CD14-positive monocyte (primary cell): ENCODE measurements around the gene CHRDL2. TPM values are rescaled to one million over a fixed set of nuclear protein-coding genes. Genes with fewer than 3 reads are reported as not detected.

ENCODE experiments used
- DNase-seq, 3 donors: peaks; one replicate each; pipeline ENCODE4 v3.0.0-alpha.2; 2011 to 2022
- H2AFZ ChIP-seq: 2 replicates; pipeline ENCODE4 v1.6.0; 2012; ENCODE audit warnings: mild to moderate bottlenecking, low read depth, low read length, inconsistent platforms; ENCODE audit not compliant: insufficient read depth, poor library complexity, severe bottlenecking
- H3K27ac ChIP-seq, 2 donors: 1 replicate in 1 of 2; 2 replicates in 1 of 2; pipeline ENCODE4 v1.5.1; 2012 to 2013; ENCODE audit warnings: low read length in 2 of 2, control low read depth in 1 of 2, inconsistent platforms in 1 of 2, low read depth in 1 of 2, mild to moderate bottlenecking in 1 of 2
- H3K27me3 ChIP-seq, 2 donors: one replicate each; pipeline versions ENCODE4 v1.6.0 to v1.6.1; 2011 to 2013; ENCODE audit warnings: low read length in 2 of 2; ENCODE audit not compliant: control insufficient read depth in 2 of 2, insufficient read depth in 2 of 2
- H3K36me3 ChIP-seq, 2 donors: replicated peaks in 1 of 2; 1 replicate in 1 of 2; 2 replicates in 1 of 2; pipeline versions ENCODE4 v1.5.1 to v1.6.1; 2012 to 2013; ENCODE audit warnings: low read length in 2 of 2, control low read depth in 1 of 2, inconsistent platforms in 1 of 2, mild to moderate bottlenecking in 1 of 2; ENCODE audit not compliant: insufficient read depth in 2 of 2, control insufficient read depth in 1 of 2
- H3K4me1 ChIP-seq, 2 donors: 1 replicate in 1 of 2; 2 replicates in 1 of 2; pipeline versions ENCODE4 v1.5.1 to v1.6.1; 2012 to 2013; ENCODE audit warnings: low read length in 2 of 2, control low read depth in 1 of 2, inconsistent platforms in 1 of 2, mild to moderate bottlenecking in 1 of 2, moderate library complexity in 1 of 2; ENCODE audit not compliant: insufficient read depth in 2 of 2, control insufficient read depth in 1 of 2
- H3K4me2 ChIP-seq: replicated peaks from 2 replicates; pipeline ENCODE3; 2012; ENCODE audit warnings: low read length, moderate library complexity, mild to moderate bottlenecking; ENCODE audit not compliant: poor library complexity, severe bottlenecking; ENCODE audit errors: extremely low read depth
- H3K4me3 ChIP-seq, 3 experiments: fragments of 200-600 bp in 1 of 3; sonication (generic) in 1 of 3; replicated peaks in 1 of 3; 1 replicate in 2 of 3; 2 replicates in 1 of 3; pipeline ENCODE4 v1.5.1; 2011 to 2013; ENCODE audit warnings: low read length in 3 of 3, mild to moderate bottlenecking in 3 of 3, control low read depth in 2 of 3, low read depth in 2 of 3, inconsistent platforms in 1 of 3, moderate library complexity in 1 of 3
- H3K79me2 ChIP-seq: 2 replicates; pipeline ENCODE4 v1.6.0; 2012; ENCODE audit warnings: mild to moderate bottlenecking, control low read depth, inconsistent platforms, low read length, moderate library complexity; ENCODE audit not compliant: insufficient read depth
- H3K9ac ChIP-seq: 2 replicates; pipeline ENCODE4 v1.6.0; 2017; ENCODE audit warnings: low read length, mild to moderate bottlenecking; ENCODE audit not compliant: insufficient read depth, poor library complexity, severe bottlenecking
- H3K9me3 ChIP-seq, 2 donors: replicated peaks in 1 of 2; 1 replicate in 1 of 2; 2 replicates in 1 of 2; pipeline versions ENCODE4 v1.5.1 to v1.6.1; 2012 to 2013; ENCODE audit warnings: low read length in 2 of 2, control low read depth in 1 of 2; ENCODE audit not compliant: control insufficient read depth in 1 of 2, insufficient read depth in 1 of 2
- H4K20me1 ChIP-seq: 2 replicates; pipeline ENCODE4 v1.6.0; 2012; ENCODE audit warnings: mild to moderate bottlenecking, low read length, control low read depth, moderate library complexity; ENCODE audit not compliant: insufficient read depth
- H3K27ac Mint-ChIP-seq, 7 donors: one replicate each; pipeline ENCODE4 v1.8.0; 2020; ENCODE audit warnings: mild to moderate bottlenecking in 7 of 7, mixed read lengths in 7 of 7, moderate library complexity in 6 of 7, inconsistent platforms in 2 of 7
- H3K27me3 Mint-ChIP-seq, 3 donors: one replicate each; pipeline ENCODE4 v1.8.0; 2021 to 2022; ENCODE audit warnings: low read depth in 3 of 3, mild to moderate bottlenecking in 3 of 3, mixed read lengths in 3 of 3, moderate library complexity in 3 of 3, inconsistent platforms in 1 of 3
- H3K36me3 Mint-ChIP-seq, 2 donors: one replicate each; pipeline ENCODE4 v1.8.0; 2020; ENCODE audit warnings: mixed read lengths in 2 of 2, inconsistent platforms in 1 of 2, mild to moderate bottlenecking in 1 of 2
- H3K4me1 Mint-ChIP-seq: one replicate; pipeline ENCODE4 v1.8.0; 2020; ENCODE audit warnings: mild to moderate bottlenecking, mixed read lengths
- H3K4me3 Mint-ChIP-seq, 2 donors: one replicate each; pipeline ENCODE4 v1.8.0; 2020; ENCODE audit warnings: mild to moderate bottlenecking in 2 of 2, mixed read lengths in 2 of 2, moderate library complexity in 1 of 2
- H3K9me3 Mint-ChIP-seq, 7 donors: one replicate each; pipeline ENCODE4 v1.8.0; 2020 to 2022; ENCODE audit warnings: mixed read lengths in 7 of 7, mild to moderate bottlenecking in 6 of 7, moderate library complexity in 6 of 7, inconsistent platforms in 2 of 7
- WGBS: methylation state at CpG from one replicate; pipeline ENCODE4 v1.1.5; 2013; ENCODE audit warnings: missing lambda C conversion rate; ENCODE audit not compliant: insufficient coverage; 5-methylcytosine and 5-hydroxymethylcytosine counted together
- intact Hi-C, 2 donors: fragments of 100-400 bp; cut with micrococcal nuclease; formaldehyde crosslinking; loops; one replicate each; pipeline versions ENCODE4 v1.15.0 to v1.15.1; 2023
- polyA plus RNA-seq, 3 donors: library from polyadenylated mRNA; depleted of rRNA in 1 of 3; unstranded in 2 of 3; stranded (reverse) in 1 of 3; fragments of 300-500 nt in 2 of 3; fragments of >200 nt in 1 of 3; fragmentation: Illumina TruSeq in 2 of 3; gene quantifications; 1 replicate in 2 of 3; 2 replicates in 1 of 3; pipeline ENCODE4 v1.2.3, GENCODE V29; 2012 to 2021
- TF ChIP-seq, protein P1 (sequence below): fragments of 200-600 bp; IDR thresholded peaks from one replicate; pipeline ENCODE4 v1.8.0; 2022; ENCODE audit warnings: antibody characterized with exemption, mild to moderate bottlenecking

CHRDL2 gene
- polyA plus RNA-seq, 3 donors: not detected

GRCh38 chr11:74680035-74680671 lies 51.1 kb downstream of the CHRDL2 start:
- no peak for DNase-seq
- intact Hi-C loops: no loop called here
- Histone ChIP-seq H3K79me2 (no peaks in the 10 kb centered on the region), H3K4me2 (no peak overlapping the region), H3K36me3 (no peaks in the 10 kb centered on the region), H4K20me1 (no peaks in the 10 kb centered on the region), H3K27me3 (peaks cover 6 to 19% of the 10 kb centered on the region in 2 donors), H3K4me3 (no peak overlapping the region), H3K9me3 (no peaks in the 10 kb centered on the region), H3K27ac (no peak overlapping the region), H2AFZ (no peak overlapping the region), H3K4me1 (peaks cover under 1 to 7% of the 10 kb centered on the region in 2 donors), H3K9ac (no peak overlapping the region)
- H3K27ac Mint-ChIP-seq: peak overlapping the region in 1 of 7 donors; percentile 64
- H3K27me3 Mint-ChIP-seq: peaks cover 21 to 24% (median 21%) of the 10 kb centered on the region in 3 donors
- H3K9me3 Mint-ChIP-seq: peaks cover 0 to 4% (median 0%) of the 10 kb centered on the region in 7 donors
- peaks cover 11% of the 10 kb centered on the region for H3K4me1 Mint-ChIP-seq
- H3K4me3 Mint-ChIP-seq: no peak overlapping the region
- WGBS: 100% methylated on average over 4 of the region's 9 CpGs
- TF ChIP-seq, protein P1, sequence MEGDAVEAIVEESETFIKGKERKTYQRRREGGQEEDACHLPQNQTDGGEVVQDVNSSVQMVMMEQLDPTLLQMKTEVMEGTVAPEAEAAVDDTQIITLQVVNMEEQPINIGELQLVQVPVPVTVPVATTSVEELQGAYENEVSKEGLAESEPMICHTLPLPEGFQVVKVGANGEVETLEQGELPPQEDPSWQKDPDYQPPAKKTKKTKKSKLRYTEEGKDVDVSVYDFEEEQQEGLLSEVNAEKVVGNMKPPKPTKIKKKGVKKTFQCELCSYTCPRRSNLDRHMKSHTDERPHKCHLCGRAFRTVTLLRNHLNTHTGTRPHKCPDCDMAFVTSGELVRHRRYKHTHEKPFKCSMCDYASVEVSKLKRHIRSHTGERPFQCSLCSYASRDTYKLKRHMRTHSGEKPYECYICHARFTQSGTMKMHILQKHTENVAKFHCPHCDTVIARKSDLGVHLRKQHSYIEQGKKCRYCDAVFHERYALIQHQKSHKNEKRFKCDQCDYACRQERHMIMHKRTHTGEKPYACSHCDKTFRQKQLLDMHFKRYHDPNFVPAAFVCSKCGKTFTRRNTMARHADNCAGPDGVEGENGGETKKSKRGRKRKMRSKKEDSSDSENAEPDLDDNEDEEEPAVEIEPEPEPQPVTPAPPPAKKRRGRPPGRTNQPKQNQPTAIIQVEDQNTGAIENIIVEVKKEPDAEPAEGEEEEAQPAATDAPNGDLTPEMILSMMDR: no peak
- peaks cover 0 to 2% of the 10 kb centered on the region in 2 donors for H3K36me3 Mint-ChIP-seq

- no peak overlapping the region for H3K4me3 Mint-ChIP-seq
- Histone ChIP-seq H3K4me1 (peaks cover 0 to 5% of the 10 kb centered on the region in 2 donors), H3K9ac (no peak overlapping the region), H3K36me3 (no peaks in the 10 kb centered on the region), H3K4me3 (no peak overlapping the region), H4K20me1 (no peaks in the 10 kb centered on the region), H3K9me3 (no peaks in the 10 kb centered on the region), H3K27ac (no peak overlapping the region), H3K27me3 (peaks cover 6 to 19% of the 10 kb centered on the region in 2 donors), H3K79me2 (no peaks in the 10 kb centered on the region), H2AFZ (no peak overlapping the region), H3K4me2 (no peak overlapping the region)
- peaks cover 0 to 5% (median 0%) of the 10 kb centered on the region in 7 donors for H3K9me3 Mint-ChIP-seq
- H3K4me1 Mint-ChIP-seq: peaks cover 8% of the 10 kb centered on the region
- TF ChIP-seq, protein P1: no peak
- H3K27me3 Mint-ChIP-seq: peaks cover 18 to 21% (median 20%) of the 10 kb centered on the region in 3 donors
- intact Hi-C loops: no loop called here
- H3K27ac Mint-ChIP-seq: no peak overlapping the region
- H3K36me3 Mint-ChIP-seq: peaks cover 0 to 2% of the 10 kb centered on the region in 2 donors
- DNase-seq: no peak
- WGBS: 100% methylated on average over 3 of the region's 3 CpGs
Measured at GRCh38 chr11:74679513-74679865, 51.7 kb downstream of the CHRDL2 start.
